ENCODE results near the gene CD47. TPM values are rescaled to one million over a fixed set of nuclear protein-coding genes. Genes with fewer than 3 reads are reported as not detected.

The CD47 gene
- total RNA-seq, 1 experiment from 2014 or later = 15.5 TPM

DNA sequence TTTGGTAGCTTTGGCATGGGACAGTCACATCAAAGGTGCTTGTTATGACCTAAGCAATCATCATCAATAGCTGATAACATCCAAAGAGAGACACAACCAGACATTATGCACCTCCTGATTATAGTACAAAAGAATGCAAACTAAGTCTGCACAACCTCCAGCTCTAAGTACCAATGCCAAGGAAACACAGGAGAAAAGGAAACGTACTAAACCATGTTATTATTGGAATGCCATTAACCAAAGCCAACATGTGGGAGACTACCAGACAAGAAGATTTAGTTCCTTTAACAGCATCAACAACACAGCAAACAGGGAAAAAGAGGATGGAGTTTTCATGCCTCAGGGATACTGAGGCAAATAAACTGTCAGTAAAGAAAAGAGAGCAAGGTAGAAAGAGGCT, 61.4 kb downstream of the CD47 start:
- TF ChIP-seq, protein P1, sequence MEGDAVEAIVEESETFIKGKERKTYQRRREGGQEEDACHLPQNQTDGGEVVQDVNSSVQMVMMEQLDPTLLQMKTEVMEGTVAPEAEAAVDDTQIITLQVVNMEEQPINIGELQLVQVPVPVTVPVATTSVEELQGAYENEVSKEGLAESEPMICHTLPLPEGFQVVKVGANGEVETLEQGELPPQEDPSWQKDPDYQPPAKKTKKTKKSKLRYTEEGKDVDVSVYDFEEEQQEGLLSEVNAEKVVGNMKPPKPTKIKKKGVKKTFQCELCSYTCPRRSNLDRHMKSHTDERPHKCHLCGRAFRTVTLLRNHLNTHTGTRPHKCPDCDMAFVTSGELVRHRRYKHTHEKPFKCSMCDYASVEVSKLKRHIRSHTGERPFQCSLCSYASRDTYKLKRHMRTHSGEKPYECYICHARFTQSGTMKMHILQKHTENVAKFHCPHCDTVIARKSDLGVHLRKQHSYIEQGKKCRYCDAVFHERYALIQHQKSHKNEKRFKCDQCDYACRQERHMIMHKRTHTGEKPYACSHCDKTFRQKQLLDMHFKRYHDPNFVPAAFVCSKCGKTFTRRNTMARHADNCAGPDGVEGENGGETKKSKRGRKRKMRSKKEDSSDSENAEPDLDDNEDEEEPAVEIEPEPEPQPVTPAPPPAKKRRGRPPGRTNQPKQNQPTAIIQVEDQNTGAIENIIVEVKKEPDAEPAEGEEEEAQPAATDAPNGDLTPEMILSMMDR (IDR thresholded peaks at IDR 0.05; ENCODE audit: insufficient read depth in 1 of 2, low read depth in 1 of 2, low read length in 1 of 2, severe bottlenecking in 1 of 2, unreplicated experiment in 1 of 2) = no peak
- Mint-ChIP-seq H3K27me3 (ENCODE audit: insufficient read depth, unreplicated experiment) (no peaks in the 10 kb centered on the region), H3K36me3 (ENCODE audit: insufficient read depth, unreplicated experiment) (no peaks in the 10 kb centered on the region), H3K9me3 (ENCODE audit: unreplicated experiment) (no peaks in the 10 kb centered on the region), H3K4me3 (ENCODE audit: unreplicated experiment) (no peak overlapping the region), H3K4me1 (ENCODE audit: low read depth, unreplicated experiment) (no peaks in the 10 kb centered on the region), H3K27ac (ENCODE audit: unreplicated experiment) (no peak overlapping the region)
- ChIA-PET POLR2A (no interaction called here), CTCF (no interaction called here)
- BruUV-seq (replicated peaks) = no TSS peak
- Histone ChIP-seq H3K4me1 (no peaks in the 10 kb centered on the region), H3K27me3 (replicated peaks; ENCODE audit: control insufficient read depth, insufficient read depth, low read length) (no peaks in the 10 kb centered on the region), H3K9me3 (no peaks in the 10 kb centered on the region), H3K36me3 (ENCODE audit: control insufficient read depth, insufficient read depth, low read length) (no peaks in the 10 kb centered on the region), H3K4me3 (ENCODE audit: low read depth, low read length) (no peak overlapping the region)
- DNase-seq = no peak
- intact Hi-C loops (cut with micrococcal nuclease; ENCODE audit: unreplicated experiment) = no loop called here

GRCh38 chr3:108028896-108029295, 61.9 kb downstream of the CD47 start:
- TF ChIP-seq, protein P1 (IDR thresholded peaks at IDR 0.05; ENCODE audit: insufficient read depth in 1 of 2, low read depth in 1 of 2, low read length in 1 of 2, severe bottlenecking in 1 of 2, unreplicated experiment in 1 of 2) = no peak
- no peaks in the 10 kb centered on the region for H3K4me1 Mint-ChIP-seq (ENCODE audit: low read depth, unreplicated experiment)
- H3K36me3 Mint-ChIP-seq (ENCODE audit: insufficient read depth, unreplicated experiment) = no peaks in the 10 kb centered on the region
- no peak overlapping the region for H3K4me3 Mint-ChIP-seq (ENCODE audit: unreplicated experiment)
- no peaks in the 10 kb centered on the region for H3K27me3 Mint-ChIP-seq (ENCODE audit: insufficient read depth, unreplicated experiment)
- CTCF ChIA-PET = no interaction called here
- no peak overlapping the region for H3K27ac Mint-ChIP-seq (ENCODE audit: unreplicated experiment)
- Histone ChIP-seq H3K9me3 (no peaks in the 10 kb centered on the region), H3K4me1 (no peaks in the 10 kb centered on the region), H3K36me3 (ENCODE audit: control insufficient read depth, insufficient read depth, low read length) (no peaks in the 10 kb centered on the region), H3K4me3 (ENCODE audit: low read depth, low read length) (no peak overlapping the region), H3K27me3 (replicated peaks; ENCODE audit: control insufficient read depth, insufficient read depth, low read length) (no peaks in the 10 kb centered on the region)
- no peaks in the 10 kb centered on the region for H3K9me3 Mint-ChIP-seq (ENCODE audit: unreplicated experiment)
- POLR2A ChIA-PET = no interaction called here
- DNase-seq = no peak
- intact Hi-C loops (cut with micrococcal nuclease; ENCODE audit: unreplicated experiment) = no loop called here
- no TSS peak for BruUV-seq (replicated peaks)

- H3K36me3 Mint-ChIP-seq (ENCODE audit: insufficient read depth, unreplicated experiment) = no peaks in the 10 kb centered on the region
- DNase-seq = no peak
- no peak overlapping the region for H3K4me3 Mint-ChIP-seq (ENCODE audit: unreplicated experiment)
- H3K9me3 Mint-ChIP-seq (ENCODE audit: unreplicated experiment) = no peaks in the 10 kb centered on the region
- Histone ChIP-seq H3K36me3 (ENCODE audit: control insufficient read depth, insufficient read depth, low read length) (no peaks in the 10 kb centered on the region), H3K4me1 (peaks cover 9% of the 10 kb centered on the region; the same call in 1 of the 2 replicates), H3K27me3 (replicated peaks; ENCODE audit: control insufficient read depth, insufficient read depth, low read length) (no peaks in the 10 kb centered on the region), H3K9me3 (no peaks in the 10 kb centered on the region), H3K4me3 (ENCODE audit: low read depth, low read length) (no peak overlapping the region)
- TF ChIP-seq, protein P1 (IDR thresholded peaks at IDR 0.05; ENCODE audit: insufficient read depth in 1 of 2, low read depth in 1 of 2, low read length in 1 of 2, severe bottlenecking in 1 of 2, unreplicated experiment in 1 of 2) = no peak
- CTCF ChIA-PET = no interaction called here
- H3K4me1 Mint-ChIP-seq (ENCODE audit: low read depth, unreplicated experiment) = peaks cover 10% of the 10 kb centered on the region
- BruUV-seq (replicated peaks) = no TSS peak
- POLR2A ChIA-PET = no interaction called here
- intact Hi-C loops (cut with micrococcal nuclease; ENCODE audit: unreplicated experiment) = no loop called here
- H3K27me3 Mint-ChIP-seq (ENCODE audit: insufficient read depth, unreplicated experiment) = no peaks in the 10 kb centered on the region
- no peak overlapping the region for H3K27ac Mint-ChIP-seq (ENCODE audit: unreplicated experiment)
Measured at GRCh38 chr3:108025177-108025576, 65.7 kb downstream of the CD47 start.

All from Caco-2 (cell line).